Measurements from ENCODE around the gene AOPEP.
"Not testable (repeated sequence)": the region's sequence is repeated elsewhere in the genome, so short reads cannot be mapped to it uniquely, and the experiment has no call there.

AOPEP gene

DNA sequence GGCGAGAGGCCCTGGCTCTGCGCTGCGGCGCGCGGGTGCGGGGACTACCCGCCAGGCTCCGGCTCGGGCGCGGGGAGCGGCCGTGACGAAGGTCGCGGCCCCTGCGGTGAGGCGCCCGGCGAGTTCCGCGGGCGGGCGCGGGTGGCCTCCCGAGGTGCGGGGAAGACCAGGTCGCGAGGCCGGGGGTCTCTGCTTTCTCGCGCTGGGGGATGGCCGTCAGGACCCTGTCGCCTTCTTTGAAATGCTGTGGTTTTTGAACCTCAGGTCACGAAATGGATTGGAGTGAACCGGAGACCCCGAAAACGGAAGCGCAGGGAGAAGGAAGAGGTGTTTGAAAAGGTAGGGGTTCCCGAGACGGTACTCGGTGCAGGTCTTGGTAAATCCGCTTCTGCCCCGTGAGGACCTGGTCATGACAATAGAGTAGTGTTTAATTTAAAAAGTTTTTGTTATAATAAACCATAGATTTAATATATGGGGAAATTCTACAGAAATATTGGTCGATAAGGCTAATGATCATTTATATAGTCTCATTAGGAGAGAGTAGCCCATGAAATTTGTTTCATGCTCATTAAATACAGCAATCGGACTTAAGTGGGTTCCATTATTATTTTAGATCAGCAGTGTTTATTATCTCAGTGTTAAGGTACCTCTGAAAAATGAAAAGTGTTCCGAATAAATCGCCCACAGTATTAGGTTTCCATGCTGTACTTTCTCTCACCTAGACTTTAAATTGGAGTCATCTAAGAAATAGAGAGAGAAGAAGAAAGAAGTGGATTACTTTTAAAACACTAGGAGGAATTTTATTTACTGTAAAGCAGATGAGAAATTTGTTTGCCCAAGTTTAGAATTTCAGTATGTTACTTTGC lies 279.0 kb downstream of the AOPEP start:
- Mint-ChIP-seq H3K9me3 (no peaks in the 10 kb centered on the region), H3K27ac (no peak overlapping the region), H3K36me3 (peaks cover 9% of the 10 kb centered on the region), H3K4me3 (peak overlapping the region; percentile 33), H3K27me3 (peaks cover 22% of the 10 kb centered on the region), H3K4me1 (peaks cover 6% of the 10 kb centered on the region)
- peak; percentile 34 for ATAC-seq

- Mint-ChIP-seq H3K27me3 (peaks cover 11% of the 10 kb centered on the region), H3K36me3 (peaks cover 5% of the 10 kb centered on the region), H3K27ac (no peak overlapping the region), H3K4me3 (no peak overlapping the region), H3K9me3 (no peaks in the 10 kb centered on the region), H3K4me1 (peaks cover 6% of the 10 kb centered on the region)
- no peak for ATAC-seq
These were observed 280.8 kb downstream of the AOPEP start for GRCh38 chr9:95007226-95007869.

- Mint-ChIP-seq H3K27ac (no peak overlapping the region), H3K9me3 (no peaks in the 10 kb centered on the region), H3K4me1 (peaks cover 6% of the 10 kb centered on the region), H3K27me3 (peaks cover 1% of the 10 kb centered on the region), H3K36me3 (peaks cover 5% of the 10 kb centered on the region), H3K4me3 (no peak overlapping the region)
- no peak for ATAC-seq
These were observed 281.8 kb downstream of the AOPEP start for GRCh38 chr9:95008151-95008771.

DNA sequence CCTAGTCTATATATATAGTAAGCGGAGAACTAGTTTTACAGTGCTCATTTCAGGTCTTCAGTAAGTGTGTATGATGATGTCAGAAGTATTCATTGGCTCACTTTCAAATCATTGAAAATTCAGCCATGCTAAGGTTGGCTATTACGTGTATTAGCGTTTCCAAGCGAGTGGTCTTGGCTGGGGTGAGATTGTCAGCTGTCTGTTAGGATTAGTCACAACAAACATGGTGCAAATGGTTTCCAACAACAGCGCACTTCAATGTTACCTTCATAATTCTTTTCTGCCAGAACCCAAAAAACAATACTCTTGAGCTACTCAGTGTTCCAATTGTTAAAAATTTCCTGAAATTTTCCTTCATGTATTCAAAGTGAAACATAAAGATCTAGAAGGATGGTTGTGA lies 283.0 kb downstream of the AOPEP start:
- no peaks in the 10 kb centered on the region for H3K9me3 Mint-ChIP-seq
- peaks cover 5% of the 10 kb centered on the region for H3K36me3 Mint-ChIP-seq
- no peak for ATAC-seq
- H3K27ac Mint-ChIP-seq = no peak overlapping the region
- no peaks in the 10 kb centered on the region for H3K27me3 Mint-ChIP-seq
- no peak overlapping the region for H3K4me3 Mint-ChIP-seq
- H3K4me1 Mint-ChIP-seq = no peaks in the 10 kb centered on the region

GRCh38 chr9:95010431-95010838 lies 283.9 kb downstream of the AOPEP start:
- H3K4me3 Mint-ChIP-seq = no peak overlapping the region
- H3K27ac Mint-ChIP-seq = no peak overlapping the region
- no peak for ATAC-seq
- H3K27me3 Mint-ChIP-seq = no peaks in the 10 kb centered on the region
- peaks cover 5% of the 10 kb centered on the region for H3K36me3 Mint-ChIP-seq
- no peaks in the 10 kb centered on the region for H3K4me1 Mint-ChIP-seq
- no peaks in the 10 kb centered on the region for H3K9me3 Mint-ChIP-seq

DNA sequence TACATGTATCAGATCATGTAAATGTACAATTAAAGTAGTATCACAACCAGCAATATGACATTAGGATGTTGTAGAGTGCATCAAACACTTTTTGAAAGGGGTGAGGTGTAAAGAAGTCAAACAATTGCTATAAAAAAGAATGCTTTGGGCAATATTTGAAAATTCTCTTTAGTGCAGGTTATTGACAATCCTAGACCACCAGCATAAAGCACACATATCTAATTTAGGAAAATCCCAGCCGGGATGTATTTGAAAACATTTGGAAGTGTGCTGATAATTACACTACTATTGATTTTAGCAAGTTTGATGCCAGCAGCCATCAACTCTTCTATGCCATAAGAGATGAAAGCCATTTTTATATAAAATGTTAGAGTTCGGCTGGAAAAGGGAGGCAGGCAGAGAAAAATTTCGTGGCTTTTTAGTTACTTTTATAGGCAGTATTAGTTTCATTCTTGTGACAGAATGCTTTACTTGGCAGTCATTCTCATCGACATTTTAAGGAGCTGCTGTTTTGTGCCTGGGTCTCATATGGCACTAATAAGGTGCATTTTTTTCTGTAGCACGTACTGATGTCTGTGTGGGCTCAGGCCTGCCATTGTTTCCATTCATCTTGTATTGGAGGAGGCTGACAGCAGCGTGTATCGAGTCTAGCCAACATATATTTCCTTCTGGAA lies 285.7 kb downstream of the AOPEP start:
- no peak overlapping the region for H3K27ac Mint-ChIP-seq
- no peaks in the 10 kb centered on the region for H3K27me3 Mint-ChIP-seq
- no peak for ATAC-seq
- H3K9me3 Mint-ChIP-seq = no peaks in the 10 kb centered on the region
- no peaks in the 10 kb centered on the region for H3K36me3 Mint-ChIP-seq
- H3K4me3 Mint-ChIP-seq = no peak overlapping the region
- no peaks in the 10 kb centered on the region for H3K4me1 Mint-ChIP-seq

GRCh38 chr9:95012902-95013301 lies 286.4 kb downstream of the AOPEP start:
- Mint-ChIP-seq H3K4me3 (no peak overlapping the region), H3K27me3 (no peaks in the 10 kb centered on the region), H3K9me3 (no peaks in the 10 kb centered on the region), H3K36me3 (peaks cover 6% of the 10 kb centered on the region), H3K4me1 (no peaks in the 10 kb centered on the region), H3K27ac (no peak overlapping the region)
- no peak for ATAC-seq

GRCh38 chr9:95014917-95015316 lies 288.4 kb downstream of the AOPEP start:
- no peaks in the 10 kb centered on the region for H3K9me3 Mint-ChIP-seq
- H3K36me3 Mint-ChIP-seq = peaks cover 19% of the 10 kb centered on the region
- no peaks in the 10 kb centered on the region for H3K4me1 Mint-ChIP-seq
- ATAC-seq = no peak
- no peak overlapping the region for H3K27ac Mint-ChIP-seq
- no peak overlapping the region for H3K4me3 Mint-ChIP-seq
- H3K27me3 Mint-ChIP-seq = no peaks in the 10 kb centered on the region

DNA sequence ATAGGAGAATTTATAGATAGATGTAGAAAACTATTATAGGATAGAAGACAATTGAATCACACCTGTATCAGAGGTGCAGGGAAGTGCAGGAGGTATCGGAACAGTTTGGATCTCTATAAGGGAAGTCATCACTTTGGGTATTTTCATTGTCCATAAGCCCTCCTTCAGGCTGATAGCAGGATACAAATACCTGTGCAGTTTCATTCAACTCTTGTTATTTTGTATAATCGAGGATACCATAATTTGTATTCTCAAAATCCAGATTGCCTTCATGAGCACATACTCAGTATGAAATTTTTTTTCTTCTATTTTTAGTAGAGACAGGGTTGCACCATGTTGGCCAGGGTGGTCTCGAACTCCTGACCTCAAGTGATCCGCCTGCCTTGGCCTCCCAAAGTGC lies 289.1 kb downstream of the AOPEP start:
- H3K36me3 Mint-ChIP-seq = peaks cover 23% of the 10 kb centered on the region
- ATAC-seq = no peak
- no peaks in the 10 kb centered on the region for H3K4me1 Mint-ChIP-seq
- no peak overlapping the region for H3K4me3 Mint-ChIP-seq
- H3K9me3 Mint-ChIP-seq = no peaks in the 10 kb centered on the region
- H3K27ac Mint-ChIP-seq = no peak overlapping the region
- no peaks in the 10 kb centered on the region for H3K27me3 Mint-ChIP-seq

GRCh38 chr9:95017062-95017461 lies 290.6 kb downstream of the AOPEP start:
- Mint-ChIP-seq H3K27me3 (no peaks in the 10 kb centered on the region), H3K9me3 (no peaks in the 10 kb centered on the region), H3K4me1 (no peaks in the 10 kb centered on the region), H3K36me3 (peaks cover 31% of the 10 kb centered on the region), H3K27ac (no peak overlapping the region), H3K4me3 (no peak overlapping the region)
- ATAC-seq = no peak

DNA sequence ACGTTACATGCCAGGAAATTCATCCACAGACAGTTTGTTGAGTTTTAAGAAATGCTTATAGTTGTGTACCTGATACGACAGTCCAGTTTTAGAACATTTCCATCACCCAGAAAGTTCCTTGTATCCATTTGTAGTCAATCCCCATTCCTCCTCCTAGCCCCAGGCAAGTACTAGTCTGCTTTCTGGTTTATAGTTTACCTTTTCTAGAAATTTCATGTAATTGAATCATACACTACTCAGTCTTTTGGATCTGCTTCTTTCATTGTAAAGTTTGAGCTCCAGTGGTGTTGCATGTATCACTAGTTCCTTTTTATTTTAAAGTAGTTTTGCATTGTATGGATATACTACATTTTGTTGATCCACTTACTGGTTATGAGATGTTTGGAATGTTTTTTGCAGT lies 291.2 kb downstream of the AOPEP start:
- no peak overlapping the region for H3K27ac Mint-ChIP-seq

GRCh38 chr9:95018099-95018936 lies 291.8 kb downstream of the AOPEP start:
- Mint-ChIP-seq H3K27me3 (no peaks in the 10 kb centered on the region), H3K4me3 (no peak overlapping the region), H3K9me3 (no peaks in the 10 kb centered on the region), H3K27ac (no peak overlapping the region), H3K36me3 (peaks cover 31% of the 10 kb centered on the region), H3K4me1 (no peaks in the 10 kb centered on the region)
- no peak for ATAC-seq

More for the DNA sequence above, 291.2 kb downstream of the AOPEP start:
- H3K4me3 Mint-ChIP-seq = no peak overlapping the region
- ATAC-seq = no peak
- H3K4me1 Mint-ChIP-seq = no peaks in the 10 kb centered on the region
- no peaks in the 10 kb centered on the region for H3K9me3 Mint-ChIP-seq
- H3K36me3 Mint-ChIP-seq = peaks cover 31% of the 10 kb centered on the region
- no peaks in the 10 kb centered on the region for H3K27me3 Mint-ChIP-seq

DNA sequence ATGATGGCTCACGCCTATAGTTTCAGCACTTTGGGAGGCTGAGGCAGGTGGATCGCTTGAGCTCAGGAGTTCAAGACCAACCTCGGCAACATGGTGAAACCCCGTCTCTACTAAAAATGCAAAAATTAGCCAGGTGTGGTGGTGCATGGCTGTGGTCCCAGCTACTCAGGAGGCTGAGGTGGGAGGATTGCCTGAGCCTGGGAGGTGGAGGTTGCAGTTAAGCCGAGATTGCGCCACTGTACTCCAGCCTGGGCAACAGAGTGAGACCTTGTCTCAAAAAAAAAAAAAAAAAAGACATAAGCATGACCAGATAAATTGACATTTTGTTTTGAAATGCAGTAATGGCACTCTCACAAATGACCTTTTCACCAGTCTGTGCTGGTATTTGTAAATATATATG lies 294.1 kb downstream of the AOPEP start:
- H3K4me3 Mint-ChIP-seq, H3K4me1 Mint-ChIP-seq, H3K27me3 Mint-ChIP-seq, H3K27ac Mint-ChIP-seq, ATAC-seq, H3K9me3 Mint-ChIP-seq: not testable (repeated sequence)
- peaks cover 31% of the 10 kb centered on the region for H3K36me3 Mint-ChIP-seq

- Mint-ChIP-seq H3K27ac (no peak overlapping the region), H3K4me3 (no peak overlapping the region), H3K4me1 (no peaks in the 10 kb centered on the region), H3K27me3 (no peaks in the 10 kb centered on the region), H3K36me3 (peaks cover 31% of the 10 kb centered on the region), H3K9me3 (no peaks in the 10 kb centered on the region)
- ATAC-seq = no peak
These were observed 294.8 kb downstream of the AOPEP start for GRCh38 chr9:95021166-95021886.
